Activated naive CD8-positive, alpha-beta T cell treated with anti-CD3 and anti-CD28 coated beads, Interleukin-2, amount 50 U/mL, for 16 hours (primary cell): ENCODE results near the gene COTL1.

Experiments
- DNase-seq: peaks from one replicate; pipeline ENCODE4 v3.0.0-alpha.2; 2020; ENCODE audit warnings: low read depth, low spot score

The COTL1 gene

GRCh38 chr16:84596801-84597527, 20.9 kb downstream of the COTL1 start:
- no peak for DNase-seq

DNA sequence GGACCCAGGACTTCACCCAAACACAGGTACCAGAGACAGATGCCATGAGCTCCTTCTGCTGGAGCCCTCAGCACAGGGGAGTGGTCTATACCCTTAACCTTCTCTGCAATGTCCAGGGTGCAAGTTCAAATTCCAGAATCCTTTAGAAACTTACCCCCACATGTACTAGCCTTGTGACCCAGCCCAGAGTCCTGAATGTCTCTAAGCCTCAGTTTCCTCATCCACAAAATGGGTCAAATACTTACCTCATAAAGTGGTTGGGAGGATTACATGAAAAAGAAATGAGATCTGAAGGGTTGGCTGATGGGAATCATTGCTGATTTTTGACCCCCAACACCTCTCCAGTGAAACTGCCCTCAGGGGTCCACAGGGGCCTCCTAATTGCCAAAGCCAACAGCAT, 21.7 kb downstream of the COTL1 start:
- no peak for DNase-seq

DNA sequence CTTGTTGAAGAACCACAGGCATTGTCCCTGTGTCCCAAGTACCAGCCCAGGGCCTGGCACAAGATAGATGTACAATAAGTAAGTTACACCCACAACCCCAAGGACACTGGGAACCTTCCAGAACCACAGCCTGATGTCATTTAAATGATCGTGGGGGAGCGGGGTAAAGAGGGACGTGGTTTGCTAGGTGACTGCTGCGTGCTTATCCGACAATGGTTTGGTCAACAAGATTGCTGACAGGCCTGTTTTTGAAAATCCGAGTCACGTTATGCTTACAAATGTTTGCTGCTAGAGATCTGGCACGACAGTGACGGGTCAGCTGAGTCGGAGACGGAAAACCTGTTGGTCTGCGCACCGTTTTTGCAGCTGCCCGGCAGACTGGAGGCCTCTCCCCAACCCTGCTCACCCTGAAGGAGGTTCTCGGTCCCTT, 22.8 kb downstream of the COTL1 start:
- no peak for DNase-seq

DNA sequence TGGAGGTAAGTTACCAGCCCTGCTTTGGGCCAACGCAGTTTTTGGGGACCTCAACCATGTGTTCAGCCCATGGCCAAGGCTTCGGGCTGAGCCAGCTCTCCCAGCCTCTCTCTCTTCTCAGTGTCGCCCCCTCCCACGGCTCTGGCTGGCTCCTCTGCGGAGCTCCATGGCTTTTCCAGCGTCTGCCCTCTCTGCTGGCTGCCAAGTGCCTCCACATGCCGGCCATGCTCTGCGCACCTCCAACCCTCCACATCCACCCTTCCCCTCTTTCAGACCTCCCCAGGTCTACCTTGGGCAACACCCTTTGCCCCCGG, 23.2 kb downstream of the COTL1 start:
- no peak for DNase-seq

DNA sequence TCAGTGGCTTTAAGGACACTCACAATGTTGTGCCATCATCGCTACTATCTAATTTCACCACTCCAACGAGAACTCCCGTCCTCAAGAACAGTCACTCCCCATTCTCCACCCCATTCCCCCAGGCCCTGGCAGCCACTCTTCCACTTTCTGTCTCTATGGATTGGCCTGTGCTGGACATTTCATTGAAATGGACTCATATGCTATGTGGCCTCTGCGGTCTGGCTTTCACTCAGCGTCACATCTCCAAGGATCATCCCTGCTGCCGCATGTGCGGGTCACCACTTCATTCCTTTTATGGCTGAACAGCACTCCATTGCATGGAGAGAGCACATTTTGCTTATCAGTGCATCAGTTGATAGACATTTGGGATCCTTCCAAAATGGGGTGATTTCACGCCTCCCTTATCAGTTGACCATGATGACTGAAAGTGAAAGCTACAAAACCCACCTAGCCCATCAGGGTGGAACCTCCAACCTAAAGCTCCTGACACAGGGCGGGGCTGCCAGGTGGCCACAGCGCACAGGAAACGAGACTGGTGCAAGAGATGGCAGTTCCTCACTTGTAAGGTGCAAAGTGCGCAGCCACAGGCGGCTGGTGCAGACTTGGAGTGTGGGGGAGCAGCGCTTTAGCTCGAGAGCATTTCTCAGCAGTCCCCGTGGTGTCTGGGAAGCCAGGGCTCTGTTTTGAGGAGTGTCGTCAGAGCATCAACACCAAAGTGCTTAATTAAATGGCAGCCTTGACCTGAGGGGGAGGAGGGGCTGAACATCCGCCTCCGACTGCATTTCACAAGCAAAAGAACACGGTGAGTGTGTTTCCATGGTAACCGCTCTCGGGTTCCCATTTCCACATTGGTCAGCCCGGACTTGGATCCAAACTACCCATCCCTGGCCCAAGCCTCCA, 23.8 kb downstream of the COTL1 start:
- DNase-seq: no peak

DNA sequence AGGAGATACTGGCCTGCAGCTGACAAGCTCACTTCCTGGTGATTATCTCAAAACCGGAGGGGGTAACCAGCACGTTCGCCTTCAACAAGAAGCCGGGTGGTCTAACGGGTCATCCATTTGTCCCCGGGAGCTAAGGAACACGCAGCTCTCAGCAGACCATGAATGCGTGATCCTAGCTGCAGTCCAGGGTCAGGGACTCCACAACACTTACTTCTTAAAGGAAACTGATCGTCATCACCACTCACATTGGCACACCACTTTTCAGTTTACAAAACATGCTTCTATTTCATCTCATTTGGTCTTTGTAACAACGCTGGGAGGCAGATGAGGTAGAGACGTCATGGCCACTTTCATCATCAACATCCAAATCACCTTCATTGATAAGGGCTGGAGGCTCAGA, 25.2 kb downstream of the COTL1 start:
- no peak for DNase-seq

- DNase-seq: no peak
Observed at GRCh38 chr16:84589975-84590719, 27.7 kb downstream of the COTL1 start.

DNA sequence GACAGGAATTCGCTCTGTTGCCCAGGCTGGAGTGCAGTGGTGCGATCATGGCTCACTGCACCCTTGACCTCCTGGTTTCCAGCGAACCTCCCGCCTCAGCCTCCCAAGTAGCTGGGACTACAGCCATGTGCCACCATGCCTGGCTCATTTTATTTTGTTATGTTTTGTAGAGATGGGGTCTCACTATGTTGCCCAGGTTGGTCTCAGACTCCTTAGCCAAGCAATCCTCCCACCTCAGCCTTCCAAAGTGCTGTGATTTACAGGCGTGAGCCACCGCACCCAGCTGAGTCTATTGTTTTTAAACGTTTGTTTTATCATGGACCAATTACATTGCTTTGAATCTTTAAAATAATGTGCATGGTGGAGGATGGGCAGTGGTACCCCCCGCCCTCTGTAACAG, 28.9 kb downstream of the COTL1 start:
- DNase-seq: no peak

GRCh38 chr16:84585886-84586285, 32.0 kb downstream of the COTL1 start:
- DNase-seq: no peak

DNA sequence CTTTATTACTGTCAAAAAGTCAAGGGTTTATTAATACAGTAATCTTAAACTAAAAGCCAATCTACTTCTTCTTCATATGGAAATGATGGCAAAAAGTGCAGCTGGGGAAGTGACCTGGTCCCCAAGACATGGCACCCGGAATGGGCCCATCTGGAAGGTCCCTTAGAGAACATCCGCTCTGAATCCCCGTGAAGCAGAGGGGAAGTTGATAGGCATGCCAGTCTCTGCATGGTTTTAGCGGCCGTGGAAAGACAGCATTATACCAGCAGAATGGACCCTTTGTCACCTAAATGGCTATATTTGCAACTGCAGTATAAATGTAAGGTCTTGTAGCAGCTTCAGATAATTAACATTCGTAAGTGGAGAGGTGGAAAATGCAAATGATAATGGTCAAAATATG, 32.4 kb downstream of the COTL1 start:
- DNase-seq: no peak

GRCh38 chr16:84584678-84585077, 33.2 kb downstream of the COTL1 start:
- DNase-seq: no peak

DNA sequence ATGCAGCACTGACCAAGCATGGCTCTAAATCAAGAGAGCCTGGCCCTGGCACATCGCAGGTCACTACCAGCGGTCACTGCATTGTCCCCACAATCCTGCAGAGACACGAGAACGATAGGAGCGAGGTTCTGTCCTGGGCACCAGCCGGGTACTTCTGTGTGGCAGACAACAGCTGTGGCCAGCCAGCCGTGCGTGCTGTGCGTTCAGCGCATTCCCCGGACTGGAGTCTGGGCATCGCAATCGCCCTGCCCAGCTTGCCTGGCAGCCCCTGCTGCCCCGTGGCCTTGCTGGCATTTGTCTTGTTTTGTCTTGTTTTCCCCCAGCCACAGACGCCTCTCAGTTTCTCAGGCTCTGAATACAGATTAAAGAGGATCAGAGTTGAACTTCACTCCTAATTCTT, 33.9 kb downstream of the COTL1 start:
- no peak for DNase-seq

- DNase-seq: no peak
Observed at GRCh38 chr16:84582958-84583516, 34.8 kb downstream of the COTL1 start.

- DNase-seq: no peak
Observed at GRCh38 chr16:84581158-84581557, 36.7 kb downstream of the COTL1 start.

- DNase-seq: no peak
Observed at GRCh38 chr16:84579936-84580335, 37.9 kb downstream of the COTL1 start.

- DNase-seq: no peak
Observed at GRCh38 chr16:84578538-84579126, 39.2 kb downstream of the COTL1 start.

- no peak for DNase-seq
Observed at GRCh38 chr16:84577034-84577803, 40.7 kb downstream of the COTL1 start.

DNA sequence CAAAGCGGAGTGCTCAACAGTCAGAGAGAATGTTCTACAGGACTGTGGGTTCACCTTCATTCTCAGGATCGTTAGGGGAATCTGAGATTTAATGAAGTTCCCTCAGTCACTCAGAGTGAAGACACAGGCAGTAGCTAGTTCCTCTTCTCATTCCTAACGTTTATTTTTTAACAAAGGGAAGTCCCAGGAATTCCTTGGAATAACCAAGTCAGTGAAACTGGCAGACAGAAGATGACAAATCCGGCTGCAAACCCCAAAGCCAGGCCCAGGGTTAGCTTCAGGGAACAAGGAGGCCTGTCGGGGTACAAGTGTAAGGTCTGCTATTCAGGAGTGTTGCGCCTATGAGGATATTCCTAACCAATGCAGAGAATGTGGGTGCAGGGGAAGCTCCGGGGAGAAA, 42.0 kb downstream of the COTL1 start:
- DNase-seq: no peak

DNA sequence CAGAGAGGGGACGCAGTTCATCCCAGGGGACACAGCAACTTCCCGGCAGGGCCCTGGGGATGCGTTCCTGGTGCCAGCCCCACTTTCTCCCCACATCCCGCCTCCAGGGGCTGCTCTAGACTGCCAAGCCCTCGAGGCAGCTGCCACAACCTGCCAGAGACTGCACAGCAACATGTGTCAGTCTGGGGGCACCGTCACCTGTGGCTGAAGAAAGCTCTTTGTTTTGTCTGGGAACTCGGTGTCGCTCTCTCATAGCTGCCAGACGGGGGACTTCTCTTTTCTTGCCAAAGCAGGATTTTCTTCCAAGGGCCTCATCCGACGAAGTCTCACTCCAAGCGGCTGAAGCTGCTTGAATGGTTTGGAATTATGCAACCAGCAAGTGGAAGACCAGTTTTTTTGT, 43.7 kb downstream of the COTL1 start:
- DNase-seq: no peak

- no peak for DNase-seq
Observed at GRCh38 chr16:84572096-84572495, 45.8 kb downstream of the COTL1 start.

- DNase-seq: no peak
Observed at GRCh38 chr16:84571506-84571905, 46.4 kb downstream of the COTL1 start.
